A673 (cell line): ENCODE results near the gene PROKR1.

Source experiments
- EZH2 ChIP-seq: fragments of 200-600 bp; sonication (generic); IDR thresholded peaks from 2 replicates; pipeline ENCODE4 v1.6.1; 2017; ENCODE audit warnings: borderline replicate concordance, low read depth, mild to moderate bottlenecking, mixed read lengths, antibody characterized with exemption, low read length; ENCODE audit not compliant: poor library complexity, severe bottlenecking
- TF ChIP-seq, protein P1 (sequence below): fragments of 300-800, 200-600 bp; sonication (generic); conservative IDR thresholded peaks from 2 replicates; pipeline ENCODE4 v1.5.1; 2017; ENCODE audit warnings: low read depth, mild to moderate bottlenecking, antibody characterized with exemption, low read length, moderate library complexity, mixed read lengths

GRCh38 chr2:68662466-68662865 lies 19.1 kb downstream of the PROKR1 start:
- TF ChIP-seq, protein P1, sequence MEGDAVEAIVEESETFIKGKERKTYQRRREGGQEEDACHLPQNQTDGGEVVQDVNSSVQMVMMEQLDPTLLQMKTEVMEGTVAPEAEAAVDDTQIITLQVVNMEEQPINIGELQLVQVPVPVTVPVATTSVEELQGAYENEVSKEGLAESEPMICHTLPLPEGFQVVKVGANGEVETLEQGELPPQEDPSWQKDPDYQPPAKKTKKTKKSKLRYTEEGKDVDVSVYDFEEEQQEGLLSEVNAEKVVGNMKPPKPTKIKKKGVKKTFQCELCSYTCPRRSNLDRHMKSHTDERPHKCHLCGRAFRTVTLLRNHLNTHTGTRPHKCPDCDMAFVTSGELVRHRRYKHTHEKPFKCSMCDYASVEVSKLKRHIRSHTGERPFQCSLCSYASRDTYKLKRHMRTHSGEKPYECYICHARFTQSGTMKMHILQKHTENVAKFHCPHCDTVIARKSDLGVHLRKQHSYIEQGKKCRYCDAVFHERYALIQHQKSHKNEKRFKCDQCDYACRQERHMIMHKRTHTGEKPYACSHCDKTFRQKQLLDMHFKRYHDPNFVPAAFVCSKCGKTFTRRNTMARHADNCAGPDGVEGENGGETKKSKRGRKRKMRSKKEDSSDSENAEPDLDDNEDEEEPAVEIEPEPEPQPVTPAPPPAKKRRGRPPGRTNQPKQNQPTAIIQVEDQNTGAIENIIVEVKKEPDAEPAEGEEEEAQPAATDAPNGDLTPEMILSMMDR, result no peak
- no peak for TF ChIP-seq EZH2
